Measurements from ENCODE around the gene AVL9.

GRCh38 chr7:32515890-32516550, 20.7 kb downstream of the AVL9 start:
- no peak for TF ChIP-seq CTCF (IDR thresholded peaks at IDR 0.05)
- TF ChIP-seq POLR2A (IDR thresholded peaks at IDR 0.05), result no peak
